ENCODE results near the gene CDCA7.

- TF ChIP-seq CTCF (conservative IDR thresholded peaks at IDR 0.05; ENCODE audit: low read depth, low read length) (no peak), EZH2phosphoT487 (IDR thresholded peaks at IDR 0.05; ENCODE audit: borderline replicate concordance, low read length) (no peak), EZH2 (IDR thresholded peaks at IDR 0.05; ENCODE audit: low read length, unreplicated experiment) (no peak)
These were observed 63.1 kb downstream of the CDCA7 start for GRCh38 chr2:173417802-173418201.

Measured in PC-3 (cell line).